Lung microvascular endothelial cell (primary cell): Measurements from ENCODE around the gene CEP164. TPM values are rescaled to one million over a fixed set of nuclear protein-coding genes. Genes with fewer than 3 reads are reported as not detected.

Experiments
- DNase-seq, 2 donors: peaks; one replicate each; pipeline versions ENCODE4 v3.0.0 to v3.0.0-alpha.2; 2010; ENCODE audit warnings: low read depth in 2 of 2
- total RNA-seq: library from RNA; depleted of rRNA; stranded (reverse); fragments of >200 nt; gene quantifications from 2 replicates; pipeline ENCODE4 v1.2.1, GENCODE V29; 2014

CEP164 gene
- total RNA-seq, 1 donor from 2014 or later = 11.9 TPM

GRCh38 chr11:117418737-117419481, 91.3 kb downstream of the CEP164 start:
- no peak for DNase-seq

GRCh38 chr11:117419482-117420142, 92.0 kb downstream of the CEP164 start:
- DNase-seq = no peak

- no peak for DNase-seq
Measured at GRCh38 chr11:117420143-117420485, 92.5 kb downstream of the CEP164 start.

GRCh38 chr11:117420598-117420997, 92.9 kb downstream of the CEP164 start:
- DNase-seq = no peak

GRCh38 chr11:117421041-117421440, 93.4 kb downstream of the CEP164 start:
- DNase-seq = peak in 1 of 2 donors; percentile 12

- no peak for DNase-seq
Measured at GRCh38 chr11:117421476-117421875, 93.8 kb downstream of the CEP164 start.

GRCh38 chr11:117423046-117423575, 95.5 kb downstream of the CEP164 start:
- no peak for DNase-seq

- no peak for DNase-seq
Measured at GRCh38 chr11:117424781-117425180, 97.1 kb downstream of the CEP164 start.

GRCh38 chr11:117425679-117426296, 98.1 kb downstream of the CEP164 start:
- DNase-seq = no peak

GRCh38 chr11:117426297-117426685, 98.6 kb downstream of the CEP164 start:
- peak; percentile 57 to 68 for DNase-seq

- DNase-seq = no peak
Measured at GRCh38 chr11:117426941-117427340, 99.3 kb downstream of the CEP164 start.

GRCh38 chr11:117427356-117427874, 99.8 kb downstream of the CEP164 start:
- no peak for DNase-seq

GRCh38 chr11:117428186-117428855, 100.7 kb downstream of the CEP164 start:
- no peak for DNase-seq

GRCh38 chr11:117428856-117429229, 101.2 kb downstream of the CEP164 start:
- DNase-seq = no peak

- DNase-seq = no peak
Measured at GRCh38 chr11:117430293-117430955, 102.8 kb downstream of the CEP164 start.

GRCh38 chr11:117431436-117431835, 103.8 kb downstream of the CEP164 start:
- no peak for DNase-seq

- no peak for DNase-seq
Measured at GRCh38 chr11:117433717-117434116, 106.1 kb downstream of the CEP164 start.

- no peak for DNase-seq
Measured at GRCh38 chr11:117434481-117434880, 106.8 kb downstream of the CEP164 start.

GRCh38 chr11:117435326-117435725, 107.7 kb downstream of the CEP164 start:
- DNase-seq = no peak

- no peak for DNase-seq
Measured at GRCh38 chr11:117437041-117437790, 109.6 kb downstream of the CEP164 start.

GRCh38 chr11:117437791-117438130, 110.1 kb downstream of the CEP164 start:
- DNase-seq = no peak
